GM12875 (cell line): Measurements from ENCODE around the gene RXRA.

Experiments
- H3K4me3 ChIP-seq: one replicate; pipeline ENCODE4 v1.5.1; 2011; ENCODE audit warnings: low read depth, low read length, control low read depth
- CTCF ChIP-seq: IDR thresholded peaks from 2 replicates; pipeline ENCODE4 v1.5.1; 2011; ENCODE audit warnings: low read depth, mild to moderate bottlenecking, control low read depth, inconsistent platforms, low read length, moderate library complexity, borderline replicate concordance; ENCODE audit not compliant: insufficient read depth

RXRA gene

GRCh38 chr9:134425401-134425800 is 99.1 kb downstream of the RXRA start:
- no peak for TF ChIP-seq CTCF
- H3K4me3 ChIP-seq = no peak overlapping the region

GRCh38 chr9:134425812-134426211 is 99.6 kb downstream of the RXRA start:
- H3K4me3 ChIP-seq = no peak overlapping the region
- TF ChIP-seq CTCF = no peak

GRCh38 chr9:134426436-134426835 is 100.2 kb downstream of the RXRA start:
- no peak overlapping the region for H3K4me3 ChIP-seq
- TF ChIP-seq CTCF = no peak

GRCh38 chr9:134427153-134427782 is 101.0 kb downstream of the RXRA start:
- no peak overlapping the region for H3K4me3 ChIP-seq
- no peak for TF ChIP-seq CTCF

GRCh38 chr9:134428559-134428958 is 102.3 kb downstream of the RXRA start:
- H3K4me3 ChIP-seq = no peak overlapping the region
- TF ChIP-seq CTCF = no peak

GRCh38 chr9:134429007-134429406 is 102.8 kb downstream of the RXRA start:
- no peak for TF ChIP-seq CTCF
- no peak overlapping the region for H3K4me3 ChIP-seq

- TF ChIP-seq CTCF = no peak
- no peak overlapping the region for H3K4me3 ChIP-seq
Measured at GRCh38 chr9:134429481-134429880, 103.2 kb downstream of the RXRA start.
